Upper lobe of right lung (tissue), 1 donor: ENCODE data around the gene SLC30A9. TPM values are rescaled to one million over a fixed set of nuclear protein-coding genes. Genes with fewer than 3 reads are reported as not detected.

Experiments
- ATAC-seq: fragments of 200-7000 bp; cut with Tn5 transposase; one replicate; pipeline ENCODE4 v1.9.1; 2020; ENCODE audit warnings: mild to moderate bottlenecking, moderate library complexity
- DNase-seq: peaks from one replicate; pipeline ENCODE4 v3.0.0-alpha.2; 2020
- H3K27ac ChIP-seq: fragments of 200-600 bp; one replicate; pipeline ENCODE4 v1.8.0; 2022
- H3K27me3 ChIP-seq: fragments of 200-600 bp; one replicate; pipeline ENCODE4 v1.8.0; 2022; ENCODE audit warnings: mild to moderate bottlenecking
- H3K36me3 ChIP-seq: fragments of 200-600 bp; one replicate; pipeline ENCODE4 v1.8.0; 2022
- H3K4me1 ChIP-seq: fragments of 200-600 bp; one replicate; pipeline ENCODE4 v1.8.0; 2022
- H3K4me3 ChIP-seq: fragments of 200-600 bp; one replicate; pipeline ENCODE4 v1.8.0; 2022; ENCODE audit warnings: mild to moderate bottlenecking
- H3K9me3 ChIP-seq: fragments of 200-600 bp; one replicate; pipeline ENCODE4 v1.8.0; 2022
- intact Hi-C: fragments of 100-400 bp; cut with DNase I; formaldehyde crosslinking; loops from one replicate; pipeline ENCODE4 v1.11.0; 2022
- long read RNA-seq: library from polyadenylated mRNA; unstranded; transcript quantifications from one replicate; pipeline ENCODE4 v2.0.0, GENCODE V29; 2021
- total RNA-seq: library from RNA; stranded (reverse); fragmentation: NEBNext Ultra II Directional; extraction: Animal tissue kit (Norgen Biotek cat#: 25700); gene quantifications from one replicate; pipeline ENCODE4 v1.2.1, GENCODE V29; 2021
- TF ChIP-seq, protein P1 (sequence below): fragments of 200-600 bp; IDR thresholded peaks from one replicate; pipeline ENCODE4 v1.8.0; 2022; ENCODE audit warnings: antibody characterized with exemption
- donor health status: DM: no; HTN: yes; CAD: no; lungs with severe emphysema.

Gene SLC30A9
- total RNA-seq: 42.5 TPM
- long read RNA-seq, full-length matches to known transcripts: 92 of 131 reads
- long read RNA-seq, partial matches to known transcripts: 11 of 131 reads
- long read RNA-seq, other reads (novel, unspliced or antisense): 28 of 131 reads

DNA sequence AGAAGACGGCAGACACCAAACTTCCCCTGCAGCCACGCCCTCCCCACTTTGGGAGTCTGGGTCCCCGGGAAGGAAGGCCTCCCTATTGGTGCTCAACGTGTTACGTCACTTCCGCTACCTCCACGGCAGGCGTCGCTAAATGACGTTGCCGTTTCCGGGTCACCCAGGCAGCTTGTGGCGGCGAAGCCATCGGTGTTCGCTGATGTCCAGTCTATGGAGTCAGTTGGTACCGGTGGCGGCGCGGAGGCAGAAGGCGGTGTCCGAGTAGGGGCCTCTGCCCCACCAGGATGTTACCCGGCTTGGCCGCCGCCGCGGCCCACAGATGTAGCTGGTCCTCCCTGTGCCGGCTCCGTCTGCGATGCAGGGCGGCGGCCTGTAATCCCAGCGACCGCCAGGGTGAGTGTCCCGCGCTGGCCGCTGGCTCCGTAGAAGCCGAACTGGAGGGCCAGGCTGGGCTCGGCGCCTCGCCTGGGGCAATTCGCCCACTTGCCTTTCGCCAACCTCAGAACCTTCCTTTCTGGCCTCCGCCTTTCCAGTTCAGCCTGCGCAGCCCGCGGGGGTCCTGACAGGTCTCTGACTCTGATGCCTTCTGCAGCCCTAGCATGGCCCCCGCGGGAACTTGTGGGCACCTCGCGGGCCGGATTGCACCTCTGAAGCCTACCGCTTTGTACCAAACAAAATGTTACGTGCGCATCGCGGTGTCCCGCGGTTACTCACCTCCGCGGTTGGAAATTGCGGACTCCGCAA is at the start of gene SLC30A9:
TSS of gene SLC30A9 (plus strand) at position 166 of the 747 bp plus-strand sequence. CDS start at position 288, 122 bp downstream.
- H3K4me1 ChIP-seq: peaks cover 14% of the 10 kb centered on the region
- H3K4me3 ChIP-seq: peak within 1 kb of the TSS; percentile 92
- TF ChIP-seq, protein P1, sequence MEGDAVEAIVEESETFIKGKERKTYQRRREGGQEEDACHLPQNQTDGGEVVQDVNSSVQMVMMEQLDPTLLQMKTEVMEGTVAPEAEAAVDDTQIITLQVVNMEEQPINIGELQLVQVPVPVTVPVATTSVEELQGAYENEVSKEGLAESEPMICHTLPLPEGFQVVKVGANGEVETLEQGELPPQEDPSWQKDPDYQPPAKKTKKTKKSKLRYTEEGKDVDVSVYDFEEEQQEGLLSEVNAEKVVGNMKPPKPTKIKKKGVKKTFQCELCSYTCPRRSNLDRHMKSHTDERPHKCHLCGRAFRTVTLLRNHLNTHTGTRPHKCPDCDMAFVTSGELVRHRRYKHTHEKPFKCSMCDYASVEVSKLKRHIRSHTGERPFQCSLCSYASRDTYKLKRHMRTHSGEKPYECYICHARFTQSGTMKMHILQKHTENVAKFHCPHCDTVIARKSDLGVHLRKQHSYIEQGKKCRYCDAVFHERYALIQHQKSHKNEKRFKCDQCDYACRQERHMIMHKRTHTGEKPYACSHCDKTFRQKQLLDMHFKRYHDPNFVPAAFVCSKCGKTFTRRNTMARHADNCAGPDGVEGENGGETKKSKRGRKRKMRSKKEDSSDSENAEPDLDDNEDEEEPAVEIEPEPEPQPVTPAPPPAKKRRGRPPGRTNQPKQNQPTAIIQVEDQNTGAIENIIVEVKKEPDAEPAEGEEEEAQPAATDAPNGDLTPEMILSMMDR: peak; percentile 38
- H3K27me3 ChIP-seq: no peaks in the 10 kb centered on the region
- intact Hi-C loops: no loop called here
- ATAC-seq (peak; percentile 99), DNase-seq (peak; percentile 95)
- peak within 1 kb of the TSS; percentile 87 for H3K27ac ChIP-seq
- no peaks in the 10 kb centered on the region for H3K36me3 ChIP-seq
- H3K9me3 ChIP-seq: no peaks in the 10 kb centered on the region

DNA sequence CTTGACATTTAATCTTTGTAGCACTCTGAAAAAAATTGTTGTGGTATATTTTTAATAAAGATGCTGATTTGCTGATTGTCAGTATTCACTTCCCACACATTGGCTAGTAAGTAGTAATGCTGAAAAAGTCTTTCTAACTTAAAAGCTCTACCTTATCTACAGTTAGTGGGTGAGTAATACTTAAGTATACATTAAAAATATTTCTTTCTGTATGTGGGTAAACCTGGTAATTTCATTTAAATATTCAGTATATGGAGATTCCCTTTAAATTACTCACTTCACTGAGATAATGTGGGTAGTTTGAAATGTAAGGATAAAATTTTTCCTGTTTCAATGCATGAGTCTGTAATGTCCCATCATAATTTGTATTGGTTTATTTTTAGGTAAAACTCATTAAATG is 49.5 kb upstream of the SLC30A9 start:
- no peak overlapping the region for H3K27ac ChIP-seq
- no peak for ATAC-seq
- no peaks in the 10 kb centered on the region for H3K9me3 ChIP-seq
- peaks cover 71% of the 10 kb centered on the region for H3K36me3 ChIP-seq
- no peak for DNase-seq
- H3K4me1 ChIP-seq: peaks cover 27% of the 10 kb centered on the region
- intact Hi-C loops: no loop called here
- TF ChIP-seq, protein P1: no peak
- H3K27me3 ChIP-seq: no peaks in the 10 kb centered on the region
- no peak overlapping the region for H3K4me3 ChIP-seq

DNA sequence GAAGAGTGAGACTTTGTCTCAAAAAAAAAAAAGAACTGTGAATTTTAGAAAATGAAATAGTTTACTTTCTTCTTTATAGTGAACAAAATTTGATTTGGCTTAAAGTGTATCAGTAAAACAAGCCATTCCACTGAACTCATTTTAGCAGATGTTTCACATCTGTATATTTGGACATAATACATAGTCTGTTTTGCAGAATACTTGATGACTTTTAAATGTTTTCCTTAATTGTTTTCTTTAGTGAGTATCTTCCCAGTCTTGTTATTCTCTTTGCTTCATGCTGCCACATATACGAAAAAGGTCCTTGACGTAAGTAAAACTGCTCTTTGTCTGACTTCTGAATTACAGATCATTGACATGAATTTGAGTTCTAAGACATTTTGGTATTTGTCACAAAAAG is 46.8 kb upstream of the SLC30A9 start:
- peaks cover 8% of the 10 kb centered on the region for H3K4me1 ChIP-seq
- no peak for ATAC-seq
- H3K27ac ChIP-seq: no peak overlapping the region
- DNase-seq: no peak
- intact Hi-C loops: no loop called here
- H3K36me3 ChIP-seq: peaks cover 84% of the 10 kb centered on the region
- H3K9me3 ChIP-seq: no peaks in the 10 kb centered on the region
- H3K27me3 ChIP-seq: no peaks in the 10 kb centered on the region
- TF ChIP-seq, protein P1: no peak
- H3K4me3 ChIP-seq: no peak overlapping the region

DNA sequence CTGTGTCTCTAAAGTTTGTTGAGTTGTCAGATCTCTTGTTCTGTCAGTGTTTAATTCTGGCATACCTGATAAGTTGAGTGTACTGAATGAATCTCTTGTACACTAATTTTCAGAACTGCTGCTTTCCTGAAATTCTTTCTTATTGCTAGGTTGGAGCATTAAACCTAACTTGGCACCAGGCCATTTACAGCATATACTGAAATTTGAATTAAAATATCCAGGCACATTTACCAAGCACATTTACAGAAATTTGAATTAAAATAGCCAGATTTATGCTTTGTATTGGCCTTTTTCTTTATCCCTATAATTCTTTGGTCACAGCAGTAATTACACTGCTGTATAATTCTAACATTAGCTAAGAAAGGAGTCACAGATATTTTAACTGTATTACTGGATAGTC is 46.2 kb upstream of the SLC30A9 start:
- intact Hi-C loops: no loop called here
- TF ChIP-seq, protein P1: no peak
- no peak for ATAC-seq
- DNase-seq: no peak
- H3K4me3 ChIP-seq: no peak overlapping the region
- peaks cover 3% of the 10 kb centered on the region for H3K4me1 ChIP-seq
- H3K36me3 ChIP-seq: peaks cover 80% of the 10 kb centered on the region
- H3K27me3 ChIP-seq: no peaks in the 10 kb centered on the region
- no peaks in the 10 kb centered on the region for H3K9me3 ChIP-seq
- no peak overlapping the region for H3K27ac ChIP-seq

DNA sequence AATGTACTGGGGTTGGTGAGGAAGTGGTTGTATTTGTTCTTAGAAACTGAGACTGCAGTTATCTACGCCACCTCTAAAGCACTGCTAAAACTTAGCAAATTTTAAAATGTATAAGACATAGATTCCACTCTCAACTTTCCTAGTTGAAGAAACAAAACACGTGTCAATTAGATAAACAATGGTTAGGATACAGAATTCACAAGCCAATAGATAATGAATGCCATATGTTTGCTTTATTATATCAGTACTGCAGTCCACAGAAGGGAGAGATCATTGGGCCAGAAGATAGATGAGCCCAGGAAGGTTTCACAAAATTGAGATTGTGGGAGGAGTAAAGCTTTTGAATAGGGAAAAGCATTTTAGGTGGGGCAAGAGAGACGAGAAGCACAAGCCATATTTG is 40.8 kb upstream of the SLC30A9 start:
- TF ChIP-seq, protein P1: no peak
- Histone ChIP-seq H3K27me3 (no peaks in the 10 kb centered on the region), H3K9me3 (no peaks in the 10 kb centered on the region), H3K4me3 (no peak overlapping the region), H3K36me3 (peaks cover 80% of the 10 kb centered on the region), H3K27ac (no peak overlapping the region), H3K4me1 (no peaks in the 10 kb centered on the region)
- DNase-seq (no peak), ATAC-seq (no peak)
- intact Hi-C loops: no loop called here
